ENCODE data around the gene PDLIM1.

GRCh38 chr10:95306318-95306650 lies 15.5 kb upstream of the PDLIM1 start:
- no peak for TF ChIP-seq EZH2phosphoT487 (IDR thresholded peaks at IDR 0.05; ENCODE audit: insufficient read depth, low read depth)
- no peak for TF ChIP-seq EZH2 (IDR thresholded peaks at IDR 0.05; ENCODE audit: insufficient read depth, poor library complexity, severe bottlenecking)
